Heart left ventricle (tissue), 16 donors: ENCODE measurements around the gene ABTB1. TPM values are rescaled to one million over a fixed set of nuclear protein-coding genes. Genes with fewer than 3 reads are reported as not detected.

Experiments
- ATAC-seq, 4 donors: fragments of 200-7000 bp; cut with Tn5 transposase; one replicate each; pipeline ENCODE4 v1.9.1; 2020 to 2022; ENCODE audit warnings: moderate library complexity in 4 of 4, mild to moderate bottlenecking in 3 of 4, moderate number of reproducible peaks in 1 of 4
- DNase-seq, 5 donors: peaks; one replicate each; pipeline ENCODE4 v3.0.0-alpha.2; 2020
- H3K27ac ChIP-seq, 12 donors: fragments of 200-600 bp; sonication (generic) in 4 of 12; one replicate each; pipeline versions ENCODE4 v1.5.0 to v1.8.0; 2016 to 2022; ENCODE audit warnings: mild to moderate bottlenecking in 2 of 12
- H3K27me3 ChIP-seq, 9 donors: fragments of 200-600 bp; sonication (generic) in 2 of 9; one replicate each; pipeline versions ENCODE4 v1.5.1 to v1.8.0; 2016 to 2022; ENCODE audit warnings: mild to moderate bottlenecking in 3 of 9
- H3K36me3 ChIP-seq, 9 donors: fragments of 200-600 bp; sonication (generic) in 2 of 9; one replicate each; pipeline versions ENCODE4 v1.5.0 to v1.8.0; 2018 to 2022; ENCODE audit warnings: mild to moderate bottlenecking in 2 of 9
- H3K4me1 ChIP-seq, 12 donors: fragments of 200-600 bp; sonication (generic) in 4 of 12; one replicate each; pipeline versions ENCODE4 v1.5.0 to v1.8.0; 2016 to 2022; ENCODE audit warnings: mild to moderate bottlenecking in 3 of 12
- H3K4me3 ChIP-seq, 12 donors: fragments of 200-600 bp; sonication (generic) in 4 of 12; one replicate each; pipeline versions ENCODE4 v1.5.0 to v1.8.0; 2017 to 2022; ENCODE audit warnings: mild to moderate bottlenecking in 9 of 12, moderate library complexity in 4 of 12
- H3K9me3 ChIP-seq, 12 donors: fragments of 200-600 bp; sonication (generic) in 4 of 12; one replicate each; pipeline versions ENCODE4 v1.5.0 to v1.8.0; 2016 to 2022; ENCODE audit warnings: mild to moderate bottlenecking in 1 of 12
- POLR2A ChIP-seq, 2 donors: fragments of 450-650 bp; IDR thresholded peaks; one replicate each; pipeline ENCODE4 v1.6.1; 2017; ENCODE audit warnings: antibody characterized with exemption in 2 of 2, mild to moderate bottlenecking in 2 of 2, moderate library complexity in 2 of 2
- WGBS, 4 donors: extraction: QIAGEN DNeasy Blood & Tissue Kit in 2 of 4; methylation state at CpG; one replicate each; pipeline versions ENCODE4 v1.1.5 to v1.1.7; 2013 to 2018; 5-methylcytosine and 5-hydroxymethylcytosine counted together
- intact Hi-C, 10 donors: fragments of 100-400 bp; cut with DNase I; formaldehyde crosslinking; loops; one replicate each; pipeline versions ENCODE4 v1.11.1 to v1.14.2; 2022
- polyA plus RNA-seq, 2 donors: library from polyadenylated mRNA; stranded (reverse); fragments of 200-250 nt; gene quantifications; one replicate each; pipeline ENCODE4 v1.2.3, GENCODE V29; 2013
- total RNA-seq, 9 donors: library from RNA; depleted of rRNA in 2 of 9; stranded (reverse); fragments of >200 nt in 2 of 9; fragmentation: NEBNext Ultra II Directional in 3 of 9; extraction: Animal tissue kit (Norgen Biotek cat#: 25700) in 3 of 9; gene quantifications; one replicate each; pipeline versions ENCODE4 v1.1.0 to v1.2.4, GENCODE V29; 2016 to 2023
- TF ChIP-seq, protein P1 (sequence below), 12 donors: fragments of 200-600 bp; sonication (generic) in 4 of 12; IDR thresholded peaks; one replicate each; pipeline versions ENCODE4 v1.5.0 to v1.8.0; 2018 to 2022; ENCODE audit warnings: antibody characterized with exemption in 12 of 12, mild to moderate bottlenecking in 5 of 12
- donor health status: ischemic (EF 13 %, LVEDD 7.1; RV severe dilation, severe dysfunction).
- donor health status: healthy with polysubstance abuse.
- donor health status: DM: no; HTN: yes; CAD: no.
- donor health status: DM: no; HTN: no; CAD: no.
- donor health status: ischemic (EF 25% LVEDD 6.9; RV normal size, moderate dysfunction).
- donor health status: ischemic (EF 25% LVEDD 5.7; RV mildly dilated, moderate dysfunction).
- donor health status: healthy.
- donor health status: DM: yes; HTN: yes; CAD: no.
- donor health status: ischemic (EF 35%, LVEDD 5.7; RV mildly dilated, moderate dysfunction).
- donor health status: nonischemic (EF 11% LVEDD 7.7; RV severe dilation, severe dysfunction).
- donor health status: DM: yes; HTN: yes; CAD: no.
- donor health status: PGD.
- donor health status: ischemic (EF 29% LVEDD 5.4; RV normal size, mild dysfunction).
- donor health status: nonischemic (EF 23%, LVEDD 6.1; RV moderate dilation, normal function).

Gene ABTB1
- total and polyA plus RNA-seq, 11 donors = 15.4 to 39.3 (median 30.9) TPM

DNA sequence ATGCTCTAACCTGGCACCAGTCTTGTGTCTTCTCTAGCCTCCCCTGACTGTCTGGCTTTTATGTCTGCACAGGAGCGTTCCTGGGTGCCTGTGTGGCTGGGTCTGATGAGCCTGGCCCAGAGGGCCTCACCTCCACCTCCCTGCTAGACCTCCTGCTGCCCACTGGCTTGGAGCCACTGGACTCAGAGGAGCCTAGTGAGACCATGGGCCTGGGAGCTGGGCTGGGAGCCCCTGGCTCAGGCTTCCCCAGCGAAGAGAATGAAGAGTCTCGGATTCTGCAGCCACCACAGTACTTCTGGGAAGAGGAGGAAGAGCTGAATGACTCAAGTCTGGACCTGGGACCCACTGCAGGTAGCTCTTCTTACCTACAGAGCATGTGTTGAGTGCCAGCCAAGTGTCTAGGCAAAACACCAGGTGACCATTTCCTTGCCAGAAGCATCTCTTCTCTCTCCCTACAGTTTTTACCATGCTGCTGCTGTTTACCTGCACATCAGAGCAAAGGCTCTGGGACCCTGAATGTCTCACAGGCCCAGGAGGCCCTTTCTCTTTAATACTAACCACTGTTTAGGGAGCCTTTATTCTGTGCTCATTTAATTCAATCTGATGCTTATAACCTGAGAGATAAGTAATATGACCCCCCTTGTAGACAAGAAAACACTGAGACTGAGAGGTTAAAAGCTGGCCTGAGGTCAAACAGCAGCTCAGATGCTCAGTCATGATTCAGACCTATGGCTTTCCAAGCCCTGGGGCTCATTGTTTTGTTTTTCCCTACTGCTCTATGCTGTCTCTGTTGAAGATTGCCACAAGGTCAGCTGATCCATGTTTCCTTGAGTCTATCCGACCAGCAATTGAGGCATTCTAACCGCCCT, 33.3 kb upstream of the ABTB1 start:
- intact Hi-C loops = no loop called here
- Histone ChIP-seq H3K36me3 (no peaks in the 10 kb centered on the region), H3K9me3 (no peaks in the 10 kb centered on the region), H3K4me1 (no peaks in the 10 kb centered on the region), H3K4me3 (no peak overlapping the region), H3K27me3 (no peaks in the 10 kb centered on the region), H3K27ac (no peak overlapping the region)
- no peak for TF ChIP-seq POLR2A (IDR thresholded peaks at IDR 0.05)
- TF ChIP-seq, protein P1, sequence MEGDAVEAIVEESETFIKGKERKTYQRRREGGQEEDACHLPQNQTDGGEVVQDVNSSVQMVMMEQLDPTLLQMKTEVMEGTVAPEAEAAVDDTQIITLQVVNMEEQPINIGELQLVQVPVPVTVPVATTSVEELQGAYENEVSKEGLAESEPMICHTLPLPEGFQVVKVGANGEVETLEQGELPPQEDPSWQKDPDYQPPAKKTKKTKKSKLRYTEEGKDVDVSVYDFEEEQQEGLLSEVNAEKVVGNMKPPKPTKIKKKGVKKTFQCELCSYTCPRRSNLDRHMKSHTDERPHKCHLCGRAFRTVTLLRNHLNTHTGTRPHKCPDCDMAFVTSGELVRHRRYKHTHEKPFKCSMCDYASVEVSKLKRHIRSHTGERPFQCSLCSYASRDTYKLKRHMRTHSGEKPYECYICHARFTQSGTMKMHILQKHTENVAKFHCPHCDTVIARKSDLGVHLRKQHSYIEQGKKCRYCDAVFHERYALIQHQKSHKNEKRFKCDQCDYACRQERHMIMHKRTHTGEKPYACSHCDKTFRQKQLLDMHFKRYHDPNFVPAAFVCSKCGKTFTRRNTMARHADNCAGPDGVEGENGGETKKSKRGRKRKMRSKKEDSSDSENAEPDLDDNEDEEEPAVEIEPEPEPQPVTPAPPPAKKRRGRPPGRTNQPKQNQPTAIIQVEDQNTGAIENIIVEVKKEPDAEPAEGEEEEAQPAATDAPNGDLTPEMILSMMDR (IDR thresholded peaks at IDR 0.05) = no peak
- WGBS, 4 donors = 83 to 100% (median 95%) methylated on average over 4 to 5 of the region's 5 CpGs
- no peak for ATAC-seq
- no peak for DNase-seq

DNA sequence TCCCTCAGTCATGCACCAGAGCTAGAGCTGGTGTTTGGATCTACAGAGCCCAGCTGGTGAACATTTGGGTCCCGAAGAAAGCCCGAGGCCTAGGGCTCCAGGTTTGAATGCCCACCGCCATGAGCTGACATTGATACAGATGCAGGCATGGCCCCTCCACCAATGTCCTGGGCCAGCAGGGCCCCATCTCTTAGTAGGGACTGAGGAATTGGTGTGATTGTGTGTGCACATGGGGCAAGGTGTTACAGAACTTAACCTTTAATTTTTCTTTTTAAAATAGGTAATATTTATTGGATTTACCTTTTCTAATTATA, 32.8 kb upstream of the ABTB1 start:
- no peak overlapping the region for H3K27ac ChIP-seq
- no peaks in the 10 kb centered on the region for H3K9me3 ChIP-seq
- WGBS, 4 donors = 93 to 99% (median 97%) methylated on average over 3 of the region's 3 CpGs
- intact Hi-C loops = no loop called here
- ATAC-seq (no peak), DNase-seq (no peak)
- TF ChIP-seq POLR2A (IDR thresholded peaks at IDR 0.05) = no peak
- TF ChIP-seq, protein P1 (IDR thresholded peaks at IDR 0.05) = no peak
- no peak overlapping the region for H3K4me3 ChIP-seq
- no peaks in the 10 kb centered on the region for H3K36me3 ChIP-seq
- H3K27me3 ChIP-seq = no peaks in the 10 kb centered on the region
- no peaks in the 10 kb centered on the region for H3K4me1 ChIP-seq

DNA sequence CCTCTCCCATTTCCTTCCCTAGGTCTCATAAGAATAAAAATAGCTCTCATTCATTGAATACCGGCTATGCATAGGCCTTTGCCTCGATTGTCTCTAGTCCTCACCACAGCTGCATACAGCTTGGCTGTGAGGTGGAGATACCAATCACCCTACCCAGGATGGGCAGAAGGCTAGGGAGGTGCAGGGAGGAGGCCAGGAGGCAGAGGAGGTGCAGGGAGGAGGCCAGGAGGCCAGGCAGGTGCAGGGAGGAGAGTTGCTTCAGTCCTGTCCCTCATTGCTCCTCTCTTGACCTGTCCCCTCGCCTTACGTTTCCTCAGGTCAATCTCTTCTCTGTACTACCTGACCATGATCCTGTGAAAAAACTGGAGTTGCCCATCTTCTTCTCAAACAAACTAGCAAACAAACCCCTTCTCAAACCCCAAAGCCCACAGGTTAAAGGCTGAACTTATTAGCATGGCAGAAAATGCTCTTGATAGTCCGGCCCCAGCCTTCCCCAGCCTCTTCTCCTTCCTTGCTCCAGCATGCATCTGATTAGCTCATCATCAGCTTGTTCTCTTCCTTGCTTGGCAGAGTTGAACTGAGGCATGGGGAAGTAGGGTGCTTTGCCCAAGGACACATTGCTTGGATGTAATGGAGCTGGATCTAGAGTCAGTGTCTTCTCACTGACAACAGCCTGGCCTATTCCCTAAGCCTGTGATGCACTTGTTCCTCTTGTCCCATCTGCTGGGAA, 27.9 kb upstream of the ABTB1 start:
- DNase-seq = no peak
- H3K9me3 ChIP-seq = no peaks in the 10 kb centered on the region
- H3K27ac ChIP-seq = no peak overlapping the region
- intact Hi-C loops = no loop called here
- no peak for TF ChIP-seq POLR2A (IDR thresholded peaks at IDR 0.05)
- TF ChIP-seq, protein P1 (IDR thresholded peaks at IDR 0.05) = no peak
- H3K36me3 ChIP-seq = no peaks in the 10 kb centered on the region
- no peak for ATAC-seq
- 68 to 79% (median 74%) methylated on average over 5 of the region's 5 CpGs for WGBS, 4 donors
- no peak overlapping the region for H3K4me3 ChIP-seq
- H3K4me1 ChIP-seq = no peaks in the 10 kb centered on the region
- H3K27me3 ChIP-seq = no peaks in the 10 kb centered on the region

DNA sequence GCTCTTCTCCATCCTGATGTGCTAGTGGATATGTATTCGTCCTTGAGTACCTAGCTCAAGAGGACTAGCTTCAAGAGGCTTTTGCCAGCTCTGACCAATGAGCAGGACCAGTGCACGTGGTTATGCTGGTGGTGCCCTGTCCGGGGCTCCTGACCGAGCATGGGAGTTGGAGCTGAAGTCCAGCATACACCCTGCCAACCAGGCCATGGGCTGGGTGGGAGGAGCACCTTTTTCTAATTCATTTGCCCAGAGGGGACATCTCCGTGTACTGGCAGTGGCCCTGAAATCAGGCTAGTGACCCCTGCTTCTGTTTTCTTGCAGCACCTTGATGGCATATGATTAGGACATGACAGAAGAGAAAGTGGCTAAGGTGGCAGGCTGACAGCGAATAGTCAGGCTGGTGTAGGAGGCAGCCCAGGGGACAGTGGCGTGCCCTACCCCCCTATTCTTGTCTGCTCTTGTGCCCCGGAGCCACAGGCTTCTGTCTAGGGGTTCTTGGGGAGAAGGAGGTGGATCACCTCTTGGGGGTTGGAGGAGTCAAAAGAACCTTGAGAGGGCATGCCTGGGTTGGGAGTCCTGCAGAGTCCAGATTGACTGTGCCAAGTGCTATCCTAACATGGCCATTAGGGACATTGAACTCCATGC, 27.3 kb upstream of the ABTB1 start:
- H3K27ac ChIP-seq = no peak overlapping the region
- 96 to 100% (median 98%) methylated on average over 4 to 8 of the region's 8 CpGs for WGBS, 4 donors
- H3K4me1 ChIP-seq = no peaks in the 10 kb centered on the region
- H3K36me3 ChIP-seq = no peaks in the 10 kb centered on the region
- H3K9me3 ChIP-seq = no peaks in the 10 kb centered on the region
- no peak overlapping the region for H3K4me3 ChIP-seq
- H3K27me3 ChIP-seq = no peaks in the 10 kb centered on the region
- TF ChIP-seq, protein P1 (IDR thresholded peaks at IDR 0.05) = no peak
- TF ChIP-seq POLR2A (IDR thresholded peaks at IDR 0.05) = no peak
- DNase-seq (no peak), ATAC-seq (no peak)
- intact Hi-C loops = no loop called here
